ENCODE measurements around the gene BNIP1. TPM values are rescaled to one million over a fixed set of nuclear protein-coding genes. Genes with fewer than 3 reads are reported as not detected.

The BNIP1 gene
- total and polyA plus RNA-seq, 2 experiments from 2014 or later: 13.7 to 14.1 TPM

GRCh38 chr5:173138707-173139106, 5.6 kb upstream of the BNIP1 start:
- Histone ChIP-seq H3K27ac (no peak overlapping the region), H3K9ac (no peak overlapping the region), H3K4me3 (no peak overlapping the region), H3K4me1 (ENCODE audit: insufficient read depth) (no peaks in the 10 kb centered on the region), H3K9me3 (ENCODE audit: low read depth) (no peaks in the 10 kb centered on the region), H4K20me1 (ENCODE audit: insufficient read depth) (no peaks in the 10 kb centered on the region), H3K9me2 (ENCODE audit: insufficient read depth) (no peaks in the 10 kb centered on the region), H3K27me3 (replicated peaks; ENCODE audit: insufficient read depth) (no peaks in the 10 kb centered on the region), H3K4me2 (ENCODE audit: unreplicated experiment) (no peak overlapping the region), H3K79me2 (ENCODE audit: insufficient read depth) (no peaks in the 10 kb centered on the region), H3F3A (ENCODE audit: insufficient read depth) (no peaks in the 10 kb centered on the region), H3K36me3 (ENCODE audit: low read depth) (no peaks in the 10 kb centered on the region), H2AFZ (no peak overlapping the region)
- TF ChIP-seq EZH2phosphoT487 (IDR thresholded peaks at IDR 0.05; ENCODE audit: insufficient read depth, low read depth): no peak
- no peak for TF ChIP-seq EZH2 (IDR thresholded peaks at IDR 0.05; ENCODE audit: insufficient read depth, poor library complexity, severe bottlenecking)
- 87% methylated on average over 3 of the region's 3 CpGs for WGBS, 2 experiments (ENCODE audit: low coverage in 1 of 2, low lambda C conversion rate in 2 of 2, missing lambda C conversion rate in 2 of 2)
- DNase-seq: no peak
- in situ Hi-C loops (cut with MboI): loop anchor here (25.0 kb wide), 1 partner anchor 426 kb away; no protein-coding TSS in a partner anchor

DNA sequence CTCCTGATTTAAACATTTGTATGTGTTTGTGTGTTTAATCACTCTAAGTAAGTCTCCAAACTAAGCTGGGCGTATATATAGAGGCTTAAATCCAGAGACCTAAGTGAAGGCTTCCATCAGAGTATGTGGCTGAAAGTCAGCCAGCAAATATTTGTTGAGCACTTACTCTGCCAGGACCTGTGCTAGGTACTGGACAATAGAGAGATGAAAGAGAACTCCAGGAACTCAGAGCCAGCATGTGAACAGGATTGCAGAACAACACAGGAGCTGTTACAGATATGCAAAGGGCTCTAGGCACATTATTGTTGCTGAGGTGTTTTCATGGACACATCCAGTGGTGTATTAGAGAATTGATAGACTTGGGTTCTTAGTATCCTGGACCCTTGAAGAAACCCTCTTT, 4.7 kb upstream of the BNIP1 start:
- Histone ChIP-seq H3K79me2 (ENCODE audit: insufficient read depth) (no peaks in the 10 kb centered on the region), H3K9ac (no peak overlapping the region), H4K20me1 (ENCODE audit: insufficient read depth) (no peaks in the 10 kb centered on the region), H3K27me3 (replicated peaks; ENCODE audit: insufficient read depth) (no peaks in the 10 kb centered on the region), H3K4me1 (ENCODE audit: insufficient read depth) (no peaks in the 10 kb centered on the region), H3K27ac (no peak overlapping the region), H3K9me3 (ENCODE audit: low read depth) (no peaks in the 10 kb centered on the region), H3K4me3 (no peak overlapping the region), H3F3A (ENCODE audit: insufficient read depth) (no peaks in the 10 kb centered on the region), H3K36me3 (ENCODE audit: low read depth) (no peaks in the 10 kb centered on the region), H3K4me2 (ENCODE audit: unreplicated experiment) (no peak overlapping the region), H3K9me2 (ENCODE audit: insufficient read depth) (no peaks in the 10 kb centered on the region), H2AFZ (no peak overlapping the region)
- in situ Hi-C loops (cut with MboI): loop anchor here (10.0 to 25.0 kb wide), 2 partner anchors 155 to 427 kb away; partner anchors contain the start of gene ATP6V0E1
- whole genome bisulfite sequencing, 2 experiments (ENCODE audit: low coverage in 1 of 2, low lambda C conversion rate in 2 of 2, missing lambda C conversion rate in 2 of 2): 82 to 97% methylated on average over 1 of the region's 1 CpG
- no peak for DNase-seq
- TF ChIP-seq EZH2phosphoT487 (IDR thresholded peaks at IDR 0.05; ENCODE audit: insufficient read depth, low read depth): no peak
- TF ChIP-seq EZH2 (IDR thresholded peaks at IDR 0.05; ENCODE audit: insufficient read depth, poor library complexity, severe bottlenecking): no peak

DNA sequence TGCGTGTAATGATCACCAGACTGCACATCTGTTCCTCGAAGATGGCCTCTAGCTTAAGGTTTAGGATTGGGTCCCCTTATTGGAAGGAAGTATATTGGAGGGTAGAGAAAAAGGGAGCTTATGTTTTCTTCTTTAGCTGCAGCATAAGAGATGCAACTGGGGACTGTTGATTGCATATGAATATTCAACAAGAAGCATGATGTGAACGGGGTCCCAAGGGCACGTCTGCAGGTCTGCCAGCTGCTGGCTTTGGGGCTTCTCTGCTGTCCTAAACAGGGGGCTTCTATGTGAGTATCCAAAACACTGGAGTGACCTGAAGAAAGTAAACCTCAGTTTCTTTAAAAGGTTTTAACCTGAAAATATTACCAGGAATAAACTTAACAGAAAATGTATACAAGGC, 3.6 kb upstream of the BNIP1 start:
- Histone ChIP-seq H3K4me3 (no peak overlapping the region), H3K9ac (no peak overlapping the region), H3K9me2 (ENCODE audit: insufficient read depth) (no peaks in the 10 kb centered on the region), H4K20me1 (ENCODE audit: insufficient read depth) (no peaks in the 10 kb centered on the region), H3K27ac (no peak overlapping the region), H3K4me2 (ENCODE audit: unreplicated experiment) (no peak overlapping the region), H3K4me1 (ENCODE audit: insufficient read depth) (no peaks in the 10 kb centered on the region), H3K27me3 (replicated peaks; ENCODE audit: insufficient read depth) (no peaks in the 10 kb centered on the region), H3K9me3 (ENCODE audit: low read depth) (no peaks in the 10 kb centered on the region), H3K79me2 (ENCODE audit: insufficient read depth) (no peaks in the 10 kb centered on the region), H3F3A (ENCODE audit: insufficient read depth) (no peaks in the 10 kb centered on the region), H2AFZ (no peak overlapping the region), H3K36me3 (ENCODE audit: low read depth) (no peaks in the 10 kb centered on the region)
- in situ Hi-C loops (cut with MboI): loop anchor here (10.0 to 25.0 kb wide), 2 partner anchors 156 to 428 kb away; partner anchors contain the start of gene ATP6V0E1
- WGBS, 2 experiments (ENCODE audit: low coverage in 1 of 2, low lambda C conversion rate in 2 of 2, missing lambda C conversion rate in 2 of 2): 71 to 73% methylated on average over 4 of the region's 4 CpGs
- no peak for TF ChIP-seq EZH2 (IDR thresholded peaks at IDR 0.05; ENCODE audit: insufficient read depth, poor library complexity, severe bottlenecking)
- TF ChIP-seq EZH2phosphoT487 (IDR thresholded peaks at IDR 0.05; ENCODE audit: insufficient read depth, low read depth): no peak
- no peak for DNase-seq

- 90 to 94% methylated on average over 7 to 8 of the region's 8 CpGs for WGBS, 2 experiments (ENCODE audit: low coverage in 1 of 2, low lambda C conversion rate in 2 of 2, missing lambda C conversion rate in 2 of 2)
- Histone ChIP-seq H3K36me3 (ENCODE audit: low read depth) (0 out of 2 replicates have a peak, but pooled peaks cover 5% of the 10 kb centered on the region), H3K79me2 (ENCODE audit: insufficient read depth) (no peaks in the 10 kb centered on the region), H3K9me2 (ENCODE audit: insufficient read depth) (no peaks in the 10 kb centered on the region), H3K9me3 (ENCODE audit: low read depth) (no peaks in the 10 kb centered on the region), H3K27me3 (replicated peaks; ENCODE audit: insufficient read depth) (no peaks in the 10 kb centered on the region), H3F3A (ENCODE audit: insufficient read depth) (no peaks in the 10 kb centered on the region), H3K9ac (peak overlapping the region; percentile 93; the same call in 1 of the 2 replicates), H3K4me2 (ENCODE audit: unreplicated experiment) (no peak overlapping the region), H3K4me3 (no peak overlapping the region), H3K27ac (0 out of 2 replicates have a peak overlapping the region, but pooled peaks have one; percentile 30), H4K20me1 (ENCODE audit: insufficient read depth) (no peaks in the 10 kb centered on the region), H2AFZ (peak overlapping the region; percentile 95), H3K4me1 (ENCODE audit: insufficient read depth) (no peaks in the 10 kb centered on the region)
- in situ Hi-C loops (cut with MboI): loop anchor here (10.0 to 25.0 kb wide), 2 partner anchors 159 to 431 kb away; partner anchors contain the start of gene ATP6V0E1
- no peak for TF ChIP-seq EZH2phosphoT487 (IDR thresholded peaks at IDR 0.05; ENCODE audit: insufficient read depth, low read depth)
- TF ChIP-seq EZH2 (IDR thresholded peaks at IDR 0.05; ENCODE audit: insufficient read depth, poor library complexity, severe bottlenecking): no peak
- DNase-seq: no peak
Observed at GRCh38 chr5:173143567-173143966, 764 bp upstream of the BNIP1 start.

All from GM23248 (cell line).